Hepatocyte (in vitro differentiated cells): Measurements from ENCODE around the gene LIPC. TPM values are rescaled to one million over a fixed set of nuclear protein-coding genes. Genes with fewer than 3 reads are reported as not detected.

ENCODE experiments used
- DNase-seq: peaks from one replicate; pipeline ENCODE4 v3.0.0-alpha.2; 2016; ENCODE audit warnings: low spot score
- H2AFZ ChIP-seq: fragments of 200-600 bp; sonication (generic); 2 replicates; pipeline ENCODE4 v1.6.0; 2016; ENCODE audit warnings: antibody characterized with exemption, mild to moderate bottlenecking
- H3K27ac ChIP-seq: fragments of 200-600 bp; sonication (generic); 2 replicates; pipeline ENCODE4 v1.5.1; 2016; ENCODE audit warnings: mild to moderate bottlenecking
- H3K27me3 ChIP-seq: fragments of 200-600 bp; sonication (generic); 2 replicates; pipeline ENCODE4 v1.6.1; 2016
- H3K36me3 ChIP-seq: fragments of 200-600 bp; sonication (generic); replicated peaks from 2 replicates; pipeline ENCODE4 v1.5.1; 2016; ENCODE audit warnings: low read depth; ENCODE audit not compliant: insufficient read depth
- H3K4me1 ChIP-seq: fragments of 200-600 bp; sonication (generic); 2 replicates; pipeline ENCODE4 v1.5.1; 2016; ENCODE audit warnings: mild to moderate bottlenecking, moderate library complexity; ENCODE audit not compliant: insufficient read depth
- H3K4me2 ChIP-seq: fragments of 200-600 bp; sonication (generic); 2 replicates; pipeline ENCODE4 v1.6.0; 2016
- H3K4me3 ChIP-seq: fragments of 200-600 bp; sonication (generic); 2 replicates; pipeline ENCODE4 v1.5.1; 2016; ENCODE audit warnings: mild to moderate bottlenecking
- H3K79me2 ChIP-seq: fragments of 200-600 bp; sonication (generic); 2 replicates; pipeline ENCODE4 v1.6.0; 2017; ENCODE audit warnings: mild to moderate bottlenecking
- H3K9me2 ChIP-seq: fragments of 200-600 bp; sonication (generic); replicated peaks from 2 replicates; pipeline ENCODE4 v1.6.0; 2017; ENCODE audit warnings: mild to moderate bottlenecking; ENCODE audit not compliant: insufficient read depth
- H3K9me3 ChIP-seq: fragments of 200-600 bp; sonication (generic); 2 replicates; pipeline ENCODE4 v1.5.1; 2016; ENCODE audit warnings: low read depth, mild to moderate bottlenecking
- H4K20me1 ChIP-seq: fragments of 200-600 bp; sonication (generic); 2 replicates; pipeline ENCODE4 v1.6.0; 2016; ENCODE audit warnings: mild to moderate bottlenecking; ENCODE audit not compliant: insufficient read depth, poor library complexity, severe bottlenecking
- EZH2 ChIP-seq: fragments of 200-600 bp; sonication (generic); IDR thresholded peaks from 2 replicates; pipeline ENCODE4 v1.6.1; 2016; ENCODE audit warnings: antibody characterized with exemption, mild to moderate bottlenecking, borderline replicate concordance
- EZH2phosphoT487 ChIP-seq: fragments of 200-600 bp; sonication (generic); IDR thresholded peaks from one replicate; pipeline ENCODE4 v1.6.1; 2018; ENCODE audit warnings: antibody characterized with exemption, mild to moderate bottlenecking, low read depth, moderate library complexity; ENCODE audit not compliant: unreplicated experiment, severe bottlenecking
- WGBS: methylation state at CpG from one replicate; pipeline ENCODE4 v1.1.6; 2016; ENCODE audit warnings: low lambda C conversion rate; ENCODE audit errors: missing lambda C conversion rate; 5-methylcytosine and 5-hydroxymethylcytosine counted together
- polyA plus RNA-seq: library from polyadenylated mRNA; unstranded; fragments of >200 nt; fragmentation: Nextera tagmentation; extraction: Ambion mirVana; gene quantifications from 2 replicates; pipeline ENCODE4 v1.2.1, GENCODE V29; 2016
- total RNA-seq: library from RNA; depleted of rRNA; stranded (reverse); fragments of >200 nt; gene quantifications from 2 replicates; pipeline ENCODE4 v1.2.3, GENCODE V29; 2014
- TF ChIP-seq, protein P1 (sequence below): fragments of 200-600 bp; sonication (generic); IDR thresholded peaks from 2 replicates; pipeline ENCODE4 v1.5.1; 2016; ENCODE audit warnings: antibody characterized with exemption, mild to moderate bottlenecking; ENCODE audit not compliant: poor library complexity

Gene LIPC
- total and polyA plus RNA-seq, 2 experiments from 2014 or later, result 37.0 to 64.8 TPM

DNA sequence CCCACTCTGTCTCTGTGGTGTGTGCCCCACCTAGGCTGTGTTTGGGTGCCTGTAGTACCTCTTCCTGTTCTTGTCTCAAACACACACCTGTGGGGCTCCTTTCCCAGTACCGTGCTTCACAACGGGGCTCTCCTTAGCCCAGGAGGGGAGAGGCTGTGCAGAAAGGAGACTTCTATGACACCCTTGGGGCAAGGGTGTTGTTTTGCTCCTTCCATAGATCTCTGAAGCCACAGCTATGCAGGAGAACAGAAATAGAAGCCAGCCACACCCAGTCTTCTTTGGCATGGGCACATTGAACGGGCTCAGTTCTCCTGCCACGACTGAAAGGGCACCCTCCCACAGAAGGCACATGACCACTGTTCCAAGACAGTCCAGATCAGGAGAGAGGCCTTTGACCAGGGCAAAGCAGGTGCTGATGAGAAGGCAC, 74.3 kb downstream of the LIPC start:
- TF ChIP-seq, protein P1, sequence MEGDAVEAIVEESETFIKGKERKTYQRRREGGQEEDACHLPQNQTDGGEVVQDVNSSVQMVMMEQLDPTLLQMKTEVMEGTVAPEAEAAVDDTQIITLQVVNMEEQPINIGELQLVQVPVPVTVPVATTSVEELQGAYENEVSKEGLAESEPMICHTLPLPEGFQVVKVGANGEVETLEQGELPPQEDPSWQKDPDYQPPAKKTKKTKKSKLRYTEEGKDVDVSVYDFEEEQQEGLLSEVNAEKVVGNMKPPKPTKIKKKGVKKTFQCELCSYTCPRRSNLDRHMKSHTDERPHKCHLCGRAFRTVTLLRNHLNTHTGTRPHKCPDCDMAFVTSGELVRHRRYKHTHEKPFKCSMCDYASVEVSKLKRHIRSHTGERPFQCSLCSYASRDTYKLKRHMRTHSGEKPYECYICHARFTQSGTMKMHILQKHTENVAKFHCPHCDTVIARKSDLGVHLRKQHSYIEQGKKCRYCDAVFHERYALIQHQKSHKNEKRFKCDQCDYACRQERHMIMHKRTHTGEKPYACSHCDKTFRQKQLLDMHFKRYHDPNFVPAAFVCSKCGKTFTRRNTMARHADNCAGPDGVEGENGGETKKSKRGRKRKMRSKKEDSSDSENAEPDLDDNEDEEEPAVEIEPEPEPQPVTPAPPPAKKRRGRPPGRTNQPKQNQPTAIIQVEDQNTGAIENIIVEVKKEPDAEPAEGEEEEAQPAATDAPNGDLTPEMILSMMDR, result no peak
- TF ChIP-seq EZH2phosphoT487 (no peak), EZH2 (no peak)
- Histone ChIP-seq H3K27me3 (no peaks in the 10 kb centered on the region), H3K79me2 (no peaks in the 10 kb centered on the region), H3K9me3 (no peaks in the 10 kb centered on the region), H3K4me2 (no peak overlapping the region), H3K4me3 (no peak overlapping the region), H4K20me1 (no peaks in the 10 kb centered on the region), H2AFZ (no peak overlapping the region), H3K4me1 (no peaks in the 10 kb centered on the region), H3K9me2 (no peaks in the 10 kb centered on the region), H3K36me3 (no peaks in the 10 kb centered on the region), H3K27ac (no peak overlapping the region)
- DNase-seq, result no peak
- WGBS, result 94% methylated on average over 4 of the region's 4 CpGs

DNA sequence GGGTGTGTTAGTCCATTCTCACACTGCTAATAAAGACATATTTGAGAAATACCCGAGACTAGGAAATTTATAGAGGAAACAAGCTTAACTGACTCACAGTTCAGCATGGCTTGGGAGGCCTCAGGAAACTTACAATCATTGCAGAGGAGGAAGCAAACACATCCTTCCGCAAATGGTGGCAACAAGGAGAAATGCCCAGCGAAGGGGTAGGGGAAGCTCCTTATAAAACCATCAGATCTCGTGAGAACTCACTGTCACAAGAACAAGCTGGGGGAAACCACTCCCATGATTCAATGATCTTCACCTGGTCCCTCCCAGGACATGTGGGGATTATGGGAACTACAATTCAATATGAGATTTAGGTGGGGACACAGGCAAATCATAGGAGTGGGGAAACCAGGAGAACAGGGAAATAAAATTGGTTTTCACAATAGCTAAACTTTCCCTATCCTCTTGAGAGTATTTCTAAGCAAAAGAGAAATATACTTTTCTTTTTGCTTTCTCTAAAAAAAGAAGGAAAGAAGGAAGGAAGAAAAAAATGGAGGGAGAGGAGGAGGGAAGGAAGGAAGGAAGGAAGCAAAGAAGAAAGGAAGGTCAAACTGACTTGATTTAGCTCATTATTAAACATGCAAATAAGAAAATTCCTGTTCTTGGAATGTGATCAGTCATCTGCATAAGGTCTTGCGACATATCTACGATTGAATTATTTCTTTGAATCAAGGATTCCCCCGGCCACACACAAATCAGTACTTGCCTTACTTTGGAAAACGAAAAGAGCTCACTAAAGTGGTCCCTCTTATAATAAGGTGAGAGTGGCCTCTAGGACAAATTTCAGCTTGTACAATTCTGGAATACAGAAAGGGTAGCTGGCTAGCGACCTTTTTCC, 75.2 kb downstream of the LIPC start:
- DNase-seq, result no peak
- TF ChIP-seq EZH2phosphoT487, result no peak
- TF ChIP-seq, protein P1, result no peak
- no peak for TF ChIP-seq EZH2
- Histone ChIP-seq H3K9me3 (no peaks in the 10 kb centered on the region), H3K4me2 (no peak overlapping the region), H4K20me1 (no peaks in the 10 kb centered on the region), H3K79me2 (no peaks in the 10 kb centered on the region), H3K4me1 (no peaks in the 10 kb centered on the region), H3K9me2 (no peaks in the 10 kb centered on the region), H3K27ac (no peak overlapping the region), H3K4me3 (no peak overlapping the region), H3K36me3 (no peaks in the 10 kb centered on the region), H3K27me3 (no peaks in the 10 kb centered on the region), H2AFZ (no peak overlapping the region)
- 91% methylated on average over 9 of the region's 9 CpGs for WGBS

- 96% methylated on average over 1 of the region's 1 CpG for WGBS
- H3K79me2 ChIP-seq, result no peaks in the 10 kb centered on the region
- no peaks in the 10 kb centered on the region for H4K20me1 ChIP-seq
- H3K4me1 ChIP-seq, result no peaks in the 10 kb centered on the region
- TF ChIP-seq, protein P1, result no peak
- TF ChIP-seq EZH2 (no peak), EZH2phosphoT487 (no peak)
- no peaks in the 10 kb centered on the region for H3K9me3 ChIP-seq
- H3K4me2 ChIP-seq, result no peak overlapping the region
- H3K36me3 ChIP-seq, result no peaks in the 10 kb centered on the region
- no peak overlapping the region for H3K4me3 ChIP-seq
- DNase-seq, result no peak
- H3K27ac ChIP-seq, result no peak overlapping the region
- H3K27me3 ChIP-seq, result no peaks in the 10 kb centered on the region
- H3K9me2 ChIP-seq, result no peaks in the 10 kb centered on the region
- no peak overlapping the region for H2AFZ ChIP-seq
Measured at GRCh38 chr15:58509556-58509955, 77.8 kb downstream of the LIPC start.
